Ovary (tissue), 9 donors: Measurements from ENCODE around the gene CHMP4A. TPM values are rescaled to one million over a fixed set of nuclear protein-coding genes. Genes with fewer than 3 reads are reported as not detected.
"Not testable (repeated sequence)": the region's sequence is repeated elsewhere in the genome, so short reads cannot be mapped to it uniquely, and the experiment has no call there.

Source experiments
- DNase-seq, 5 donors: peaks; one replicate each; pipeline ENCODE4 v3.0.0-alpha.2; 2019 to 2020
- H3K27ac ChIP-seq, 2 donors: fragments of 200-600 bp; one replicate each; pipeline versions ENCODE4 v1.5.1 to v1.8.0; 2019 to 2022
- H3K27me3 ChIP-seq: fragments of 200-600 bp; one replicate; pipeline ENCODE4 v1.8.0; 2022
- H3K36me3 ChIP-seq: fragments of 200-600 bp; sonication (generic); one replicate; pipeline ENCODE4 v1.5.1; 2019
- H3K4me1 ChIP-seq: one replicate; pipeline ENCODE4 v1.8.1; 2013; ENCODE audit warnings: mild to moderate bottlenecking, moderate library complexity; ENCODE audit not compliant: insufficient read depth
- H3K4me3 ChIP-seq: fragments of 200-600 bp; sonication (generic); one replicate; pipeline ENCODE4 v1.5.1; 2017
- H3K9me3 ChIP-seq, 2 donors: fragments of 200-600 bp in 1 of 2; sonication (generic) in 1 of 2; one replicate each; pipeline versions ENCODE4 v1.5.1 to v1.8.1; 2013 to 2019; ENCODE audit warnings: mild to moderate bottlenecking in 1 of 2, moderate library complexity in 1 of 2
- CTCF ChIP-seq, 3 donors: fragments of 450-650 bp in 2 of 3; fragments of 200-600 bp in 1 of 3; IDR thresholded peaks; one replicate each; pipeline versions ENCODE4 v1.5.1 to v1.8.0; 2016 to 2022; ENCODE audit warnings: antibody characterized with exemption in 3 of 3, mild to moderate bottlenecking in 1 of 3
- EP300 ChIP-seq: sonication (generic); formaldehyde crosslinking; IDR thresholded peaks from one replicate; pipeline ENCODE4 v1.6.1; 2017; ENCODE audit warnings: antibody characterized with exemption
- POLR2A ChIP-seq: fragments of 450-650 bp; IDR thresholded peaks from one replicate; pipeline ENCODE4 v1.6.1; 2017; ENCODE audit warnings: antibody characterized with exemption, mild to moderate bottlenecking, moderate library complexity
- WGBS, 3 donors: extraction: QIAGEN DNeasy Blood & Tissue Kit in 1 of 3; methylation state at CpG; one replicate each; pipeline versions ENCODE4 v1.1.5 to v1.1.7; 2013 to 2017; 5-methylcytosine and 5-hydroxymethylcytosine counted together
- intact Hi-C, 4 donors: fragments of 100-400 bp; cut with DNase I; formaldehyde crosslinking; loops; one replicate each; pipeline versions ENCODE4 v1.11.0 to v1.15.1; 2022 to 2023
- polyA plus RNA-seq, 2 donors: library from polyadenylated mRNA; stranded (reverse); fragments of 200-250 nt in 1 of 2; fragments of 350-450 nt in 1 of 2; fragmentation: Illumina TruSeq in 1 of 2; extraction: RNeasy Lipid Tissue Mini Kit (QIAGEN cat#74804) in 1 of 2; gene quantifications; one replicate each; pipeline ENCODE4 v1.2.3, GENCODE V29; 2013 to 2014
- total RNA-seq, 7 donors: library from RNA; depleted of rRNA in 2 of 7; stranded (reverse); fragments of >200 nt in 2 of 7; fragmentation: NEBNext Ultra II Directional in 3 of 7; extraction: Animal tissue kit (Norgen Biotek cat#: 25700) in 3 of 7; gene quantifications; one replicate each; pipeline versions ENCODE4 v1.1.0 to v1.2.4, GENCODE V29; 2016 to 2023
- donor health status: DM: no; HTN: no; CAD: no; lungs with moderate emphysema.
- donor health status: DM: no; HTN: no; CAD: no.
- donor health status: Bipolar disorder and iron deficiency.
- donor health status: DM: yes; HTN: yes; CAD: no.
- donor health status: DM: no; HTN: no; CAD: no.
- donor health status: DM: yes; HTN: yes; CAD: no.

The CHMP4A gene
- total and polyA plus RNA-seq, 9 donors: 26.8 to 105 (median 41.7) TPM

GRCh38 chr14:24249230-24250021, 36.1 kb upstream of the CHMP4A start:
- no peak overlapping the region for H3K27ac ChIP-seq
- H3K27me3 ChIP-seq: no peaks in the 10 kb centered on the region
- TF ChIP-seq EP300 (no peak), POLR2A (no peak), CTCF (IDR thresholded peaks at IDR 0.05) (no peak)
- WGBS, 3 donors: 71 to 81% (median 71%) methylated on average over 13 of the region's 13 CpGs
- H3K4me1 ChIP-seq: no peaks in the 10 kb centered on the region
- peak in 1 of 5 donors; percentile 15 for DNase-seq
- intact Hi-C loops: no loop called here
- H3K4me3 ChIP-seq: no peak overlapping the region
- no peaks in the 10 kb centered on the region for H3K9me3 ChIP-seq
- H3K36me3 ChIP-seq: no peaks in the 10 kb centered on the region

- H3K27ac ChIP-seq: no peak overlapping the region
- TF ChIP-seq EP300 (no peak), CTCF (IDR thresholded peaks at IDR 0.05) (no peak), POLR2A (no peak)
- H3K36me3 ChIP-seq: no peaks in the 10 kb centered on the region
- WGBS, 3 donors: 73 to 75% (median 74%) methylated on average over 7 of the region's 7 CpGs
- intact Hi-C loops: no loop called here
- H3K4me1 ChIP-seq: peaks cover 2% of the 10 kb centered on the region
- DNase-seq: peak in 1 of 5 donors; percentile 11
- no peaks in the 10 kb centered on the region for H3K27me3 ChIP-seq
- no peak overlapping the region for H3K4me3 ChIP-seq
- no peaks in the 10 kb centered on the region for H3K9me3 ChIP-seq
Measured at GRCh38 chr14:24247422-24247821, 34.1 kb upstream of the CHMP4A start.

- Histone ChIP-seq H3K27ac (no peak overlapping the region), H3K9me3 (no peaks in the 10 kb centered on the region), H3K36me3 (no peaks in the 10 kb centered on the region), H3K27me3 (no peaks in the 10 kb centered on the region), H3K4me3 (no peak overlapping the region), H3K4me1 (peaks cover 2% of the 10 kb centered on the region)
- TF ChIP-seq POLR2A: no peak
- no peak for TF ChIP-seq CTCF (IDR thresholded peaks at IDR 0.05)
- TF ChIP-seq EP300: no peak
- 81 to 94% (median 85%) methylated on average over 3 of the region's 3 CpGs for WGBS, 3 donors
- no peak for DNase-seq
- intact Hi-C loops: no loop called here
Measured at GRCh38 chr14:24246765-24247212, 33.5 kb upstream of the CHMP4A start.

- H3K27me3 ChIP-seq, intact Hi-C loops, H3K36me3 ChIP-seq, H3K4me1 ChIP-seq, H3K9me3 ChIP-seq, H3K27ac ChIP-seq, H3K4me3 ChIP-seq: not testable (repeated sequence)
- DNase-seq: peak in 1 of 5 donors; percentile 13
- 85 to 93% (median 91%) methylated on average over 11 of the region's 11 CpGs for WGBS, 3 donors
Measured at GRCh38 chr14:24245350-24245749, 32.1 kb upstream of the CHMP4A start.

GRCh38 chr14:24243336-24243836, 30.1 kb upstream of the CHMP4A start:
- WGBS, 3 donors: 57 to 63% (median 62%) methylated on average over 10 of the region's 10 CpGs
- TF ChIP-seq CTCF (IDR thresholded peaks at IDR 0.05): no peak
- no peak for TF ChIP-seq POLR2A
- no peak for TF ChIP-seq EP300
- intact Hi-C loops: loop anchor here in 3 of 4 donors (5.0 kb wide), 4 partner anchors 54 to 189 kb away; partner anchors contain the start of genes CIDEB (in 1 of the 3), DHRS1 (in 1 of the 3), LTB4R (in 1 of the 3) and LTB4R2 (in 1 of the 3)
- H3K36me3 ChIP-seq: no peaks in the 10 kb centered on the region
- H3K27me3 ChIP-seq: no peaks in the 10 kb centered on the region
- H3K4me1 ChIP-seq: peaks cover 7% of the 10 kb centered on the region
- no peaks in the 10 kb centered on the region for H3K9me3 ChIP-seq
- H3K4me3 ChIP-seq: peak overlapping the region; percentile 91
- peak overlapping the region; percentile 92 to 96 for H3K27ac ChIP-seq
- peak in 1 of 5 donors; percentile 51 for DNase-seq
